Suprapubic skin (tissue), 4 donors: ENCODE data around the gene SLC7A4.

ENCODE experiments used
- EP300 ChIP-seq: sonication (generic); formaldehyde crosslinking; IDR thresholded peaks from one replicate; pipeline ENCODE4 v1.6.1; 2017; ENCODE audit warnings: antibody characterized with exemption
- POLR2A ChIP-seq, 2 donors: fragments of 450-650 bp; IDR thresholded peaks; one replicate each; pipeline ENCODE4 v1.6.1; 2017; ENCODE audit warnings: antibody characterized with exemption in 2 of 2, mild to moderate bottlenecking in 2 of 2, moderate library complexity in 2 of 2
- POLR2AphosphoS5 ChIP-seq, 3 donors: sonication (generic); formaldehyde crosslinking; IDR thresholded peaks; one replicate each; pipeline ENCODE4 v1.6.1; 2017; ENCODE audit warnings: antibody characterized with exemption in 3 of 3
- TF ChIP-seq, protein P1 (sequence below), 2 donors: fragments of 200-600 bp in 1 of 2; fragments of 450-650 bp in 1 of 2; sonication (generic) in 1 of 2; IDR thresholded peaks; one replicate each; pipeline ENCODE4 v1.5.1; 2016 to 2019; ENCODE audit warnings: antibody characterized with exemption in 2 of 2, mild to moderate bottlenecking in 1 of 2, moderate library complexity in 1 of 2

DNA sequence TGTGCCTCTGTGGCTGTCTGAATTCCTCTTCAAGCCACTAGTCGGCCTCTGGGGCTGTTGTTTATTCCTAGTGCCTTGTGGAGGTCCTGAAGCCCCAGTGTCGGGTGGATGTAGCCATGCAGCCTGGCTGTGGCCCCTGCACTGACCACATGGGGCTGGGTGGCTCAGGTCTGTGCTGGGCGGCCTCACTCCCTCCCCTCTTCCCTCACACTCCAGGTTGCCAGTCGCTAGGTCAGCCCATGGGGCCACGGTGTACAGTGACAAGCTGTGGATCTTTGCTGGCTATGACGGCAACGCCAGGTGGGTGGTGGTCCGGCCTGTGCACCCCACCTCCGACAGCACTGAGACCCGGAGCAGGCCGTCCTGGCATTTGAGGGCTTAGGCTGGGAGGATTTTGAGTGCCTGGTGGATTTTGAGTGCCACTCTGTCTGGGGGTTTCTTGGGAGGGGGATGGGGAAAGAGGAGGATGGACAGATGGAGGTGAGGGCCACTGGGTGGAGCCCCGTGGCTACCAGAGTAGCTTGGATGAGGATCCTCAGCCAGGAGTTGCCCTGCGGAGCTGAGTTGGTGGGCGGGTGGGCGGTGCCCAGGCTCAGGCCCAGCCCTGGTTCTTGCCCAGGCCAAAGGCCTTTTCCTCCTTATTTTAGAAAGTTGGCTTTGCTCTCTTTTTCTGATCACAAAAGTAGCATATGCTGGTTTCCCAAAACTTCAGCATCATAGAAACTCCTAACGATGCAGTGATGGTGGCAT is 43.6 kb downstream of the SLC7A4 start:
- TF ChIP-seq, protein P1, sequence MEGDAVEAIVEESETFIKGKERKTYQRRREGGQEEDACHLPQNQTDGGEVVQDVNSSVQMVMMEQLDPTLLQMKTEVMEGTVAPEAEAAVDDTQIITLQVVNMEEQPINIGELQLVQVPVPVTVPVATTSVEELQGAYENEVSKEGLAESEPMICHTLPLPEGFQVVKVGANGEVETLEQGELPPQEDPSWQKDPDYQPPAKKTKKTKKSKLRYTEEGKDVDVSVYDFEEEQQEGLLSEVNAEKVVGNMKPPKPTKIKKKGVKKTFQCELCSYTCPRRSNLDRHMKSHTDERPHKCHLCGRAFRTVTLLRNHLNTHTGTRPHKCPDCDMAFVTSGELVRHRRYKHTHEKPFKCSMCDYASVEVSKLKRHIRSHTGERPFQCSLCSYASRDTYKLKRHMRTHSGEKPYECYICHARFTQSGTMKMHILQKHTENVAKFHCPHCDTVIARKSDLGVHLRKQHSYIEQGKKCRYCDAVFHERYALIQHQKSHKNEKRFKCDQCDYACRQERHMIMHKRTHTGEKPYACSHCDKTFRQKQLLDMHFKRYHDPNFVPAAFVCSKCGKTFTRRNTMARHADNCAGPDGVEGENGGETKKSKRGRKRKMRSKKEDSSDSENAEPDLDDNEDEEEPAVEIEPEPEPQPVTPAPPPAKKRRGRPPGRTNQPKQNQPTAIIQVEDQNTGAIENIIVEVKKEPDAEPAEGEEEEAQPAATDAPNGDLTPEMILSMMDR (IDR thresholded peaks at IDR 0.05) = no peak
- TF ChIP-seq POLR2A (IDR thresholded peaks at IDR 0.05) (no peak), EP300 (no peak), POLR2AphosphoS5 (IDR thresholded peaks at IDR 0.05) (no peak)
